HG02973 (cell line): Measurements from ENCODE around the gene BEGAIN.

Source experiments
- ATAC-seq: cut with Tn5 transposase; IDR thresholded peaks from one replicate; pipeline ENCODE4 v1.9.1; 2021; ENCODE audit warnings: moderate library complexity; ENCODE audit not compliant: unreplicated experiment

Gene BEGAIN

GRCh38 chr14:100570726-100571454 lies 16.3 kb downstream of the BEGAIN start:
- ATAC-seq = no peak

DNA sequence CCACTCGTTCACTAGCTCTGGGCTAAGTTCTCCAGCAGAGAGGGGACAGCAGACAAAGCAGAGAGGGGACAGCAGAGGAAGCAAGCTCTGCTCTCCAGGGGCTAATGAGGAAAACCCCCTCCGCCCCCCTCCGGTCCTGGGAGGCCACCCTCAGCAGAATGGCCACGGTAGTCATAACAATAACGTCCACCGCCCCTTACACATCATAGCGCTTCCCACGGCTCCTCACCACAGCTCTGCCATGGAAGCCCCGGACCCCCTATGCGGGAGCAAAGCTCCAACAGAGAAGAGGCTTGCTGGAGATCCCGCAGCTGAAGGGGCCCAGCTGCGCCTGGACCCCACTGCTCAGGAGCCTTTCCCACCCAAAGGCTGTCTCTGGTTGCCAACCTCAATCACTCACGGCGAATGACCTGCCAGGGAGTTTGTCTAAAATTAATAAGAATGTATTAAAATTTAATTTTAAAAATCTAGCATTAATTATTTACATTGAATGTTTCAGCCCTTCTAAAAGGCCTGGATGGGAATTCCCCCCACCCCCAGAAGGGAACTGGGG lies 17.4 kb downstream of the BEGAIN start:
- ATAC-seq = no peak

GRCh38 chr14:100568998-100569733 lies 18.1 kb downstream of the BEGAIN start:
- no peak for ATAC-seq

- ATAC-seq = no peak
Measured at GRCh38 chr14:100568164-100568997, 18.8 kb downstream of the BEGAIN start.

DNA sequence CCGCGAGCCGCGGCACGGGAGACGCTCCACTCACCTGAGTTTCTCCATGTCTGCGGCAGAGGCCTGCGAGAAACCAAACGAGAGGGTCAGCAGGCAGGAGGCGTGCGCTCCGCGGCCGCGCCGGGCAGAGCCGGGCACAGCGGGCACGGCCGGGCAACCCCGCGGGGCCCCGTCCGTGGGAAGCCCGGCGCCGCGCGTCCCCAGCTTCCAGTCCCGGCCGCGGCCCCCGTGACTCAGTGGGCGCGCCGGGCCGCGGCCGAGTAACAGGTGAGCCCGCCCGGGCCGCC lies 19.4 kb downstream of the BEGAIN start:
- ATAC-seq = no peak

DNA sequence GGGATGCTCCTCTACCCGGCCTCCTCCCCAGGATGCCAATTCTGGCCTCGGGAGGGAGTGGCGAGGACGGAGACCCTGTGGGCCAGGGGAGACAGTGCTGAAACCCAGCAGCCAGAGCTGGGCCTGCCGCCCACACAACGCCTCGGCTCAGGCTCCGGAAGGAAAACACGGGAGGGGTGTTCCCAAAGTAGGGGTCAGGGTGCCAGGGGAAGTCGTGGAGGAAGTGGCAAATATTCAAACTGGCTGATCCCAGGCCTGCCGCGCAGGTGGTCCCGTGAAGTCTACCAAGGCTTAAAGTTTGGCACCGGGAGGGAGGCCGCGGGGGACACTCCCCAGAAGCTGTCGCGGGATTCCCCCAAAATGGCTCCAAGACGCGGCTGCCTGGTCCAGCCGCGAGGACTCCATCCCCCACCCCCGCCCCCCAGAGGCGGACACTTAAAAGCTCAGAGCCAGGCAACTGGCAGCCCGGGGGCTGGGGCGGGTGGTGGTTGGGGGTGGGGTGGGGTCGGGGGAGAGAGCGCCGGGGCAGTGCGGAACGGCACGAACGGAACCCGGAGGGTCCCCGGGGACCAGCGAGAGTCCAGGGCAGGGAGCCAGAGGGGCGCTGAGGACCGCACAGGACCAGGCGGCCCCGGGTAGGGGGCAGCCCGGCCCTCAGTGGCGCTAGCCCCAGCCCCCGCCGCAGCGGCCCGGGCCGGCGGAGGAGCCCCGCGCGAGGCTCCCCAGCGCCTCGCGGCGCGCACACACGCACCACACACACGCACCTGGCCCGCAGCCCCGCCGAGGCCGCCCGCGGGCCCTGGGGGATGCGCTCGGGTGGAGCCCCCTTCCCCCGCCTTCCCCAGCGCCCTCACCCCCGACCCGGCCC lies 20.0 kb downstream of the BEGAIN start:
- no peak for ATAC-seq

GRCh38 chr14:100566586-100566985 lies 20.6 kb downstream of the BEGAIN start:
- ATAC-seq = no peak

DNA sequence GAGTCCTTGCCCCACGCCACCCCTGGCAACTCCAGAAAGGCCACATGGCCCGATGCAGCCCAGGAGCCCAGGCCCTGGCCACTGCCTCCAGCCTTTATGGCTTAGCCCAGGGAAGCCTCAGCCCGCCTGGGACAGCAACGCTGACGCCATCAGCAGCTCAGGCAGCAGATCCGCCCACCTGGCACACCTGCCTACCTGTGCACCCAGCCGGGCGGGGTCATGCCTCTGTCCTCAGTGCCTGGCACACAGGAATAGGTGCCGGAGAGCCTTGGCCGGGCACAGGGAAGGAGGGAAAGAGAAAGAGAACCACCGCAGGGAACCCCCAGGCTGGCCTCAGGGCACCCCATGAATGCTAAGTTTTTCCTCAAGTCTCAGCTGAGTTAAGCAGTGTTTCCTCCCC lies 21.1 kb downstream of the BEGAIN start:
- no peak for ATAC-seq

- no peak for ATAC-seq
Measured at GRCh38 chr14:100565650-100566049, 21.6 kb downstream of the BEGAIN start.

DNA sequence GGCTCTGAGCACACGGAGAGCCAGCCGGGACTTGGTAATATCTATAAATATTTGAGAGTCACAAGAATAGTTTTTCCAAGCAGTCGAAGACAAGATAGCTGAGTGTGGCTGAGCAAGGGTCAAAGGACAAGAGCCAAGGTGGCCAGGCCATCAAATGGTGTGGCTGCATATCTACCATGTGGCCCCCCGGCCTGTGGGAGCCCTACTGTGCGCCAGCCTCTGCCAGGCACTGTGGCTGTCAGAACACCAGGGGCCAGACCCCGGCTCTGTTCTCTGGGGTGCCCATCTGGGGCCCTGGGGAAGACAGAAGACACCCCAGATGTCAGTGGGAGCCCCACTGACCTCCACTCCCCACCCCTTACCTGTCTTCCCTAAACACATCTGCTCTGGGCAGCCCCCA lies 22.7 kb downstream of the BEGAIN start:
- no peak for ATAC-seq

DNA sequence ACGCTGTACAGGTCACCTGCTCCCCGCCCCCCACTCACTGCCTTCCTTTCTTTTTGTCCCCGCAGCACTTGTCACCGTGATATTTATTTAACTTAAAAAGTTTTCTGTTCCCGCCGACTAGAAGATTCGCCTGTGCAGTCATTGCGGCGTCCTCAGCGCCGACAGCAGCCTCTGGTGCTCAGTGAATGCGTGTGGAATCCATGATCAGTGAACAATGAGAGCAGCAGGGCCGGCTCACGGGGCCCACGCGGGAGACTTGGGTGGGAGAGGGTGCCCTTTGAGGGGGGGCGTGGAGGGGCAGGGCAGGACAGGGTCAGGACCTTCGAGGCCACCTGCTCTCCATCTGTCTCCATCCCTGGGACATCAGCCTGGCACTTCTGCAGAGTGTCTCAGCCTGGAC lies 24.5 kb downstream of the BEGAIN start:
- no peak for ATAC-seq

DNA sequence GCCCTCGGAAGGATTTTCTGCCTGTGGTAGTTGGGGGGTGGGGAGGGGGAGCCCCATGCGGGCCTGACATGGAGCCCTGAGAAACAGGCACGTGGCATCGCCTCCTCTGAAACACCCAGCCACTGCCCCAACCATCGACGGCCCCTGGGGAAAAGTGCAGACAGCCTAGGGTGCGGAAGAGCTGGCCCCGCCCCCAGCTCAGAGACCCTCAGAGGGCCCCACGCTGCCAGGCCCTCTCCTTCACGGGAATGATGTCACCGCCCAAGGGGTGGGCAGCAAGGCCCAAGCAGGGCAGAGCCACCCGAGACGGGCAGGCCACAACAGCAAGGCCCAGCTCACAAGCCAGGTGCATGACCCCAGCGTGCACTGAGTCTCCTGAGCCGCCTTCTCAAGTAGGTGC lies 26.2 kb downstream of the BEGAIN start:
- no peak for ATAC-seq

DNA sequence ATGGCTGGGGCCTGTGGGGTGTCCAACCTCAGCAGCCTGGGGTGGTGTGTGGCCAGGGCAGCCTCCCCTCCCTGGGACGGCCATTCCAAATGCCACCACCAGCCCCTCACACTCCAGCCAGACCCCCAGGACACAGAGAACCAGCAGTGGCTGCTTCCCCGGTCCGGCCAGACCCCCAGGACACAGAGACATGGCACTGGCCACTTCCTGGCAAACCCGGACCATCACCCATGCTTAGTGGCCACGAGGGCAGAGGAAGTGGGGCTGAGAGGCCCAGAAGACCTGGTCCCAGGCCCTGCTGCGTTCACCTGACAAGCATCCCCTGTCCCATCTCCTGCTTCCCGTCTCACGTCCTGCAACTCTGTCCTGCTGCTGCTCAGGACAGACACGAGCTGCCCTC lies 26.7 kb downstream of the BEGAIN start:
- no peak for ATAC-seq

GRCh38 chr14:100559455-100559854 lies 27.8 kb downstream of the BEGAIN start:
- ATAC-seq = no peak

DNA sequence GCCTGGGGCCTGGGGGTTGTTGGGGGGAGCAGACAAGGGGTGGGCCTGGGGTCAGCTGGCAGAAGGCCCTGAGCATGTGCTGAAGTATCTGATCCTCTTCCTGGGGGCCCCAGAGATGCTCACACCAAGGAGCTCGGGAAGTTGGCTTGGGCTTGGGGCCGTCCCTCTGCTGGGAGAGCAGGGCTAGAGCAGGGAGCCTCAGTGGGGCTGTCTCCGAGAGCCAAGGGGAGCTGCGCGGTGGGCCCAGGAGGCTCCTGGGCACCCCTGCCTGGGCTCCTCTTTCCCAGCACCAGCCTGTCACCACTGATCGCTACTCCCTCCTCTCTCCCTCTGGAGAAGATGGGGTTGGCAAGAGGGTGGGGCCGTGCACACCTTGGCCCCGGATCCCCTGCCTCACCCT lies 28.3 kb downstream of the BEGAIN start:
- no peak for ATAC-seq

DNA sequence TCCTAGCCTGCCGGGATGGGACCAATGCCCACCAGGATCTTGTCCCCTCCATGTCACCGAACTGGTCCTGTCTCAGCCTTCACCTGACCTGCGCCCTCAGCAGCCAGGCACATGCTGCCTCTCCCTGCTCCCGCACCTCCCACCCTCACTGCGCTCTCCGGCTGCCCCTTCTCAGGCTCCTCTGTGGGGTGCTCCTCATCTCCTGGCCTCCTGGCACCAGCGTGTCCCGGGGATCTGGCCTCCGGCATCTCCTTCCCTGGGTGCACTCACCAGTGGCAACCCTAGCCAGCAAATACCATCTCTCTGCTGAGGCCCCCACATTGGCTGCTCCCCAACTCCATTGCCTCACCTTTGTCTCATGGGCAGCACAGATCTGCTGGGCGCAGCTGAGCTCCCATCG lies 29.0 kb downstream of the BEGAIN start:
- no peak for ATAC-seq

DNA sequence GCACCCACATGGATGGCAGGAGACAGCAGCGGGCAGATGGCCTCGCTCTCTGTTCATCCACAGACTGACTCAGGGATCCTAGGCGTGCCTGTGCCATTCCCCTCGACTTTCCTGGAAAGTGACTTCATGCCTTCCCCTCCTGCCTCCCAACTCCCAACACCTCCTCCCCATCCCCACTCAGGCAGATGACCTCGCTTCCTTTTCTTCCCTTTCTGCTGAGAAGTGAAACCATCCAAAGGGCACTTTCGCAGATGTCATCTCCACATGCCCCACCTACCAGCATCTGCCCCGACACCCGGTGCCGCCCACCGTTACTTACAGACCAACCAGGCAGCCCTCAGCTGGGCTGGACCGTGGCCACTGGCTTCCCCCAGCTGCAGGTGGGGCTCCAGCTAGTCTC lies 29.6 kb downstream of the BEGAIN start:
- ATAC-seq = no peak

GRCh38 chr14:100556936-100557505 lies 30.2 kb downstream of the BEGAIN start:
- no peak for ATAC-seq

- ATAC-seq = no peak
Measured at GRCh38 chr14:100556140-100556475, 31.1 kb downstream of the BEGAIN start.

- no peak for ATAC-seq
Measured at GRCh38 chr14:100555436-100556139, 31.6 kb downstream of the BEGAIN start.
